SK-N-SH treated with all-trans-retinoic acid at 6 μM for 48 hours (cell line): ENCODE measurements around the gene D2HGDH.

ENCODE experiments used
- ARNTL ChIP-seq: fragments of 450-650 bp; formaldehyde crosslinking; IDR thresholded peaks from 2 replicates; pipeline ENCODE4 v1.5.0; 2020; ENCODE audit warnings: low read depth, mild to moderate bottlenecking, moderate library complexity, borderline replicate concordance
- BACH2 ChIP-seq: fragments of 250-450 bp; sonication (Bioruptor Pico); IDR thresholded peaks from 2 replicates; pipeline ENCODE4 v1.9.0; 2021; ENCODE audit warnings: mild to moderate bottlenecking, borderline replicate concordance
- CREB5 ChIP-seq: fragments of 250-450 bp; sonication (Bioruptor Pico); IDR thresholded peaks from 2 replicates; pipeline ENCODE4 v1.5.1; 2020; ENCODE audit warnings: low read depth, mild to moderate bottlenecking, moderate library complexity
- ESRRG ChIP-seq: fragments of 250-450 bp; sonication (Bioruptor Pico); IDR thresholded peaks from 2 replicates; pipeline ENCODE4 v1.6.1; 2021; ENCODE audit warnings: mild to moderate bottlenecking
- GLIS3 ChIP-seq: fragments of 250-450 bp; sonication (Bioruptor Pico); IDR thresholded peaks from 2 replicates; pipeline ENCODE4 v1.5.0; 2020; ENCODE audit warnings: mild to moderate bottlenecking, moderate library complexity
- ISL1 ChIP-seq: fragments of 250-450 bp; sonication (Bioruptor Pico); IDR thresholded peaks from 2 replicates; pipeline ENCODE4 v2.1.2; 2022; ENCODE audit warnings: mild to moderate bottlenecking, moderate library complexity
- OSR1 ChIP-seq: fragments of 250-450 bp; sonication (Bioruptor Pico); IDR thresholded peaks from 2 replicates; pipeline ENCODE4 v1.8.0; 2022; ENCODE audit warnings: moderate library complexity, mild to moderate bottlenecking, inconsistent platforms
- PATZ1 ChIP-seq: fragments of 250-450 bp; sonication (Bioruptor Pico); IDR thresholded peaks from 2 replicates; pipeline ENCODE4 v1.8.0; 2020; ENCODE audit warnings: mild to moderate bottlenecking, moderate library complexity, borderline replicate concordance
- RARB ChIP-seq: fragments of 250-450 bp; sonication (Bioruptor Pico); IDR thresholded peaks from 2 replicates; pipeline ENCODE4 v1.8.0; 2021; ENCODE audit warnings: mild to moderate bottlenecking, moderate library complexity
- SNAI2 ChIP-seq: fragments of 250-450 bp; sonication (Bioruptor Pico); IDR thresholded peaks from 2 replicates; pipeline ENCODE4 v1.5.0; 2020; ENCODE audit warnings: mild to moderate bottlenecking, moderate library complexity
- TOX ChIP-seq: fragments of 250-450 bp; sonication (Bioruptor Pico); IDR thresholded peaks from 2 replicates; pipeline ENCODE4 v1.8.0; 2021; ENCODE audit warnings: mild to moderate bottlenecking, moderate library complexity, borderline replicate concordance
- ZFP3 ChIP-seq: fragments of 250-450 bp; sonication (Bioruptor Pico); IDR thresholded peaks from 2 replicates; pipeline ENCODE4 v1.5.0; 2020; ENCODE audit warnings: mild to moderate bottlenecking, moderate library complexity
- ZNF565 ChIP-seq: fragments of 450-650 bp; formaldehyde crosslinking; conservative IDR thresholded peaks from 2 replicates; pipeline ENCODE4 v1.5.0; 2020; ENCODE audit warnings: low read depth, mild to moderate bottlenecking, moderate library complexity
- TF ChIP-seq, protein P1 (sequence below): fragments of 250-450 bp; sonication (Bioruptor Pico); IDR thresholded peaks from 2 replicates; pipeline ENCODE4 v1.5.1; 2021; ENCODE audit warnings: mild to moderate bottlenecking, moderate library complexity

DNA sequence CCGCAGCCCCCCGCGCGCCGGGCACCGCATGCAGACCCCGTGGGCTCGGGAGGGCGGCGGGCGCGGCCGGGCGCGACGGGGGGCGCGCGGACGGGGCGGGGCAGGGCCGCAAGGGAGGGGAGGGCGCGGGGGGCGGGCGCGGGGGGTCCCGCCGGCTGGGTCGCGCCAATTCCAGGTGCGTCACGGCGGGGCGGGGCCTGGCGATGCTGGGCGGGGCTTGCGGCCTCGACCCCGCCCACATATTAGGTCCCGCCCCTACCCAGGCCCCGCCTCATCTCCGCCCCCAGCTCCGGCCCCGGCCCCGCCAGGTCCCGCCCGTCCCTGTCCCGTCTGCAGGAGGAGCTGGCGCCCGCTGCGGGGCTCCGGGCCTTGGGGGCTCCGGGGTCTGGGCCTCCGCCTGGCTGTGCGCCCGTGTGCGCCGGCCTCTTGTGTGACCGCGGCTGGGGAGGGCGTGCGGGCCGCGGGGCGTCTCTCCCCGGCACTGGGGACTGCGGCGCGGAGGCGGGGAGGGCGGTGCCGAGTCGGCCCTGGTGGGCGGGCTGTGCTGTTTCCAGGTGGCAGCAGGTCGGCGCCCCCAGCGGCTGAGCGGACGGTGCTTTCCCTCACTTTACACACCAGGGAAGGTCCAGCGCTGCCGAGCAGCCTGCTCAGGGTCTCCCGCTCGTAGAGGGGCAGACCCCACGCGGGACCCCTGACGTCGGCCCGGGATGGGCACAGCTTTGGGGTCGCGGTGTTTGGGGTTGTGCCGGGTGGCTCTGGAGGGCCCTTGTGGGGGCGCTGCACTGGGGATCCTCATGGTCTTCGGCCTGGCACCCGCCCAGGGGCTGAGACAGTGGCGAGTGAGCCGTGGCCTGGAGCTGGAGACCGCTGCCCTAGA lies 32.0 kb upstream of the D2HGDH start:
- TF ChIP-seq, protein P1, sequence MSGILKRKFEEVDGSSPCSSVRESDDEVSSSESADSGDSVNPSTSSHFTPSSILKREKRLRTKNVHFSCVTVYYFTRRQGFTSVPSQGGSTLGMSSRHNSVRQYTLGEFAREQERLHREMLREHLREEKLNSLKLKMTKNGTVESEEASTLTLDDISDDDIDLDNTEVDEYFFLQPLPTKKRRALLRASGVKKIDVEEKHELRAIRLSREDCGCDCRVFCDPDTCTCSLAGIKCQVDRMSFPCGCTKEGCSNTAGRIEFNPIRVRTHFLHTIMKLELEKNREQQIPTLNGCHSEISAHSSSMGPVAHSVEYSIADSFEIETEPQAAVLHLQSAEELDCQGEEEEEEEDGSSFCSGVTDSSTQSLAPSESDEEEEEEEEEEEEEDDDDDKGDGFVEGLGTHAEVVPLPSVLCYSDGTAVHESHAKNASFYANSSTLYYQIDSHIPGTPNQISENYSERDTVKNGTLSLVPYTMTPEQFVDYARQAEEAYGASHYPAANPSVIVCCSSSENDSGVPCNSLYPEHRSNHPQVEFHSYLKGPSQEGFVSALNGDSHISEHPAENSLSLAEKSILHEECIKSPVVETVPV (CRISPR knock-in tag): no peak
- no peak for TF ChIP-seq RARB (CRISPR knock-in tag)
- no peak for TF ChIP-seq ZFP3 (CRISPR knock-in tag)
- no peak for TF ChIP-seq ZNF565 (CRISPR knock-in tag)
- no peak for TF ChIP-seq ARNTL
- no peak for TF ChIP-seq ISL1 (CRISPR knock-in tag)
- no peak for TF ChIP-seq CREB5 (CRISPR knock-in tag)
- TF ChIP-seq ESRRG (CRISPR knock-in tag): no peak
- TF ChIP-seq PATZ1 (CRISPR knock-in tag): no peak
- TF ChIP-seq SNAI2: no peak
- no peak for TF ChIP-seq GLIS3 (CRISPR knock-in tag)
- no peak for TF ChIP-seq TOX (CRISPR knock-in tag)
- TF ChIP-seq BACH2 (CRISPR knock-in tag): no peak
- no peak for TF ChIP-seq OSR1 (CRISPR knock-in tag)
